Measurements from ENCODE around the gene PGK1.
"Not testable (repeated sequence)": the region's sequence is repeated elsewhere in the genome, so short reads cannot be mapped to it uniquely, and the experiment has no call there.

Gene PGK1

DNA sequence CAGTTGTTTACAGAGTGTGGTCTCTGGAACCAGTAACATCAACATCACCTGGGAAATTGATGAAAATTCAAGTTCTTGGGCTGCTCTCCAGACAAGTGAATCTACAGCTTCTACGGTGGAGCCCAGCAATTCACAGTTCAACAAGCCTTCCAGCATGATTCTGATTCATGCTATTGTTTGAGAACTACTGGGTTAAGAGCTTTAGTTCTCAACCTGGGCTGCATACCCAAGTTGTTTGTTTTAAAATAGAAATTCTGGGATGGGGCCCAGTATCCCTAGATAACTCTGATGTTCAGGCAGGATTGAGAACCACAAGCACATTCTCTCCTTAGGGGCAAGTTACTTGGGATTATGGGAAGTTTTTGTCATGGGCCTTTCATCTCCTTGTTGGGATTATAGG lies 37.9 kb upstream of the PGK1 start:
- Histone ChIP-seq H2AFZ (ENCODE audit: low read length) (no peak overlapping the region), H3K27me3 (ENCODE audit: insufficient read depth, low read length) (no peaks in the 10 kb centered on the region), H3K9me2 (ENCODE audit: low read depth, low read length) (no peaks in the 10 kb centered on the region), H3F3A (ENCODE audit: insufficient read depth, low read length) (no peaks in the 10 kb centered on the region), H3K79me2 (ENCODE audit: insufficient read depth, low read length) (no peaks in the 10 kb centered on the region), H3K4me3 (ENCODE audit: low read depth, low read length, poor library complexity, severe bottlenecking) (no peak overlapping the region), H3K9ac (ENCODE audit: low read length) (no peak overlapping the region), H4K20me1 (ENCODE audit: insufficient read depth, low read length) (no peaks in the 10 kb centered on the region), H3K27ac (ENCODE audit: low read depth, low read length, poor library complexity, severe bottlenecking) (no peak overlapping the region), H3K9me3 (ENCODE audit: low read length) (no peaks in the 10 kb centered on the region), H3K4me2 (ENCODE audit: low read length) (no peak overlapping the region), H3K36me3 (ENCODE audit: insufficient read depth, low read length) (no peaks in the 10 kb centered on the region), H3K4me1 (ENCODE audit: insufficient read depth, low read length, severe bottlenecking) (no peaks in the 10 kb centered on the region)
- TF ChIP-seq EZH2 (IDR thresholded peaks at IDR 0.05; ENCODE audit: borderline replicate concordance, low read length) (no peak), CTCF (IDR thresholded peaks at IDR 0.05; ENCODE audit: low read length) (no peak)

DNA sequence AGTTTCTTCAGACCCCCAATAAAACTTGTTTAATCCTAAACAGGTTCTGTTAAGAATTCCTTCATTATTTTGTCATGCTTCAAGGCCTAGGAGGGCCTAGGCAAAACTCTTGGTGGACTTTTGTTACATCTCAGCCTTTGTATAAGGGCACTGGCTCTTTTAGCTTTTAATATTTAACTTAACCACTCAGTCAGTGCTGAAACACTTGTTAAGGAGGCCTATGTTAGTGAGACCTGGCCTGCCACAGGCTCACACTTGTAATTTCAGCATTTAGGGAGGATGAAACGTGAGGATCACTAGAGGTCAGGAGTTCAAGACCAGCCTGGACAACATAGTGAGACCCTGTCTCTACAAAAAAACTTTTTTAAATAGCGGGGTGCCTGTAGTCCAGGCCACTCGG lies 32.7 kb upstream of the PGK1 start:
- Histone ChIP-seq H3K27me3 (ENCODE audit: insufficient read depth, low read length) (no peaks in the 10 kb centered on the region), H3K79me2 (ENCODE audit: insufficient read depth, low read length) (no peaks in the 10 kb centered on the region), H3K4me2 (ENCODE audit: low read length) (no peak overlapping the region), H3K36me3 (ENCODE audit: insufficient read depth, low read length) (no peaks in the 10 kb centered on the region), H3K9me2 (ENCODE audit: low read depth, low read length) (no peaks in the 10 kb centered on the region), H4K20me1 (ENCODE audit: insufficient read depth, low read length) (no peaks in the 10 kb centered on the region), H3K4me3 (ENCODE audit: low read depth, low read length, poor library complexity, severe bottlenecking) (no peak overlapping the region), H2AFZ (ENCODE audit: low read length) (no peak overlapping the region), H3K9ac (ENCODE audit: low read length) (no peak overlapping the region), H3K27ac (ENCODE audit: low read depth, low read length, poor library complexity, severe bottlenecking) (no peak overlapping the region), H3K4me1 (ENCODE audit: insufficient read depth, low read length, severe bottlenecking) (no peaks in the 10 kb centered on the region), H3F3A (ENCODE audit: insufficient read depth, low read length) (no peaks in the 10 kb centered on the region), H3K9me3 (ENCODE audit: low read length) (no peaks in the 10 kb centered on the region)
- TF ChIP-seq CTCF (IDR thresholded peaks at IDR 0.05; ENCODE audit: low read length) (no peak), EZH2 (IDR thresholded peaks at IDR 0.05; ENCODE audit: borderline replicate concordance, low read length) (no peak)

DNA sequence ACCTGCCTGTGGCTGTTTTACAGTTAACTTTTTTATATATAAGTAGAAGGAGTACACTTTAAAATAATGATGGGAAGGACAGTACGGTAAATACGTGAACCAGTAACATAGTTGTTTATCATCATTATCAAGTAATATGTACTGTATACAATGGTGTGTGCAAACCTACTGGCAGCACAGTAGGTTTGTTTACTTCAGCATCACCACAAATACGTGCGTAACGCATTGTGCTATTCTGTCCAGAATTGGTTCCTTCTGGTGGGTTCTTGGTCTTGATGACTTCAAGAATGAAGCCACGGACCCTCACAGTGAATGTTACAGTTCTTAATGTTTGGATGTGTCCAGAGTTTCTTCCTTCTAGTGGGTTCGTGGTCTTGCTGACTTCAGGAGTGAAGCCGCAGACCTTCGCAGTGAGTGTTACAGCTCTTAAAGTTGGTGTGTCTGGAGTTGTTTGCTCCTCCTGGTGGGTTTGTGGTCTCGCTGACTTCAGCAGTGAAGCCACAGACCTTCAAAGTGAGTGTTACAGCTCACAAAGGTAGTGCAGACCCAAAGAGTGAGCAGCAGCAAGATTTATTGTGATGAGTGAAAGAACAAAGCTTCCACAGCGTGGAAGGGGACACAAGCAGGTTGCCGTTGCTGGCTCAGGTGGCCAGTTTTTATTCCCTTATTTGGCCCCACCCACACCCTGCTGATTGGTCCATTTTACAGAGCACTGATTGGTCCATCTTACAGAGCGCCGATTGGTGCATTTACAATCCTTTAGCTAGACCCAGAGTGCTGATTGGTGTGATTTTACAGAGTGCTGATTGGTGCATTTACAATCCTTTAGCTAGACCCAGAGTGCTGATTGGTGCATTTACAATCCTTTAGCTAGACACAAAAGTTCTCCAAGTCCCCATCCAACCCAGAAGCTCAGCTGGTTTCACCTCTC lies 30.6 kb upstream of the PGK1 start:
- not testable (repeated sequence) for H3K9me3 ChIP-seq (ENCODE audit: low read length); H3K27ac ChIP-seq (ENCODE audit: low read depth, low read length, poor library complexity, severe bottlenecking); H3F3A ChIP-seq (ENCODE audit: insufficient read depth, low read length); H3K9me2 ChIP-seq (ENCODE audit: low read depth, low read length); H2AFZ ChIP-seq (ENCODE audit: low read length); H3K27me3 ChIP-seq (ENCODE audit: insufficient read depth, low read length); H3K4me3 ChIP-seq (ENCODE audit: low read depth, low read length, poor library complexity, severe bottlenecking); H4K20me1 ChIP-seq (ENCODE audit: insufficient read depth, low read length); H3K36me3 ChIP-seq (ENCODE audit: insufficient read depth, low read length); H3K9ac ChIP-seq (ENCODE audit: low read length); H3K4me2 ChIP-seq (ENCODE audit: low read length); H3K79me2 ChIP-seq (ENCODE audit: insufficient read depth, low read length); H3K4me1 ChIP-seq (ENCODE audit: insufficient read depth, low read length, severe bottlenecking)

DNA sequence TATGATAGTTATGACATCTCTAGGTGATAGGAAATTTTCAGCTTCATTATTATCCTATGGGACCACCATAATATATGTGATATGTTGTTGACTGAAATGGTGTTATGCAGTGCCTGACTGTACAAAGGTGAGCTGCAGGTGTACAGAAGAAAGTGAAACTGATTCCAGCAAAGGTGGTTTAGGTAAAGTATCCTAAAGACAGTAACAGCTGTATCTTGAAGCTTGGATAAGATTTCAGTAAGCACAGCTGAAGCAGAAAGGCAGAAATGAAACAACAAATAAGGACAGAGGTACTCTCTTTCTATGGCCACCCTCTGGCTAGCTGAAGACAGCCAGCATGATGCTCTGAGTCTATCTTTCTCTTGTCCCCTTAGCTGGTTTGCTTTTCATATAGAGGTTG lies 30.0 kb upstream of the PGK1 start:
- Histone ChIP-seq H3K9ac (ENCODE audit: low read length) (no peak overlapping the region), H3K36me3 (ENCODE audit: insufficient read depth, low read length) (no peaks in the 10 kb centered on the region), H4K20me1 (ENCODE audit: insufficient read depth, low read length) (no peaks in the 10 kb centered on the region), H3K4me2 (ENCODE audit: low read length) (no peak overlapping the region), H3F3A (ENCODE audit: insufficient read depth, low read length) (no peaks in the 10 kb centered on the region), H2AFZ (ENCODE audit: low read length) (no peak overlapping the region), H3K9me2 (ENCODE audit: low read depth, low read length) (no peaks in the 10 kb centered on the region), H3K27me3 (ENCODE audit: insufficient read depth, low read length) (no peaks in the 10 kb centered on the region), H3K27ac (ENCODE audit: low read depth, low read length, poor library complexity, severe bottlenecking) (no peak overlapping the region), H3K9me3 (ENCODE audit: low read length) (no peaks in the 10 kb centered on the region), H3K79me2 (ENCODE audit: insufficient read depth, low read length) (no peaks in the 10 kb centered on the region), H3K4me1 (ENCODE audit: insufficient read depth, low read length, severe bottlenecking) (no peaks in the 10 kb centered on the region), H3K4me3 (ENCODE audit: low read depth, low read length, poor library complexity, severe bottlenecking) (no peak overlapping the region)
- TF ChIP-seq CTCF (IDR thresholded peaks at IDR 0.05; ENCODE audit: low read length) (no peak), EZH2 (IDR thresholded peaks at IDR 0.05; ENCODE audit: borderline replicate concordance, low read length) (no peak)

Data from OCI-LY1 (cell line).